ACHN (cell line): ENCODE results near the gene RSPH6A.

Experiments
- DNase-seq: peaks from one replicate; pipeline ENCODE4 v3.0.0-alpha.2; 2015
- in situ Hi-C: cut with HindIII; loops from 2 replicates; pipeline ENCODE4 v1.10.0; 2017; ENCODE audit warnings: low sequenced_read_pairs, low pct_ligation_motif_present, low pct_unique_long_range_greater_than_20kb

RSPH6A gene

GRCh38 chr19:45770192-45771101 lies 44.7 kb downstream of the RSPH6A start:
- in situ Hi-C loops, result no loop called here
- DNase-seq, result peak; percentile 95

- DNase-seq, result peak; percentile 38
- in situ Hi-C loops, result no loop called here
Measured at GRCh38 chr19:45769821-45770191, 45.3 kb downstream of the RSPH6A start.

GRCh38 chr19:45768984-45769782 lies 45.9 kb downstream of the RSPH6A start, which contains the start of gene SIX5:
SIX5 (minus strand) TSS chr19:45769252; CDS start chr19:45768844, 408 bp downstream.
- in situ Hi-C loops, result no loop called here
- DNase-seq, result peak; percentile 94

- peak; percentile 48 for DNase-seq
- in situ Hi-C loops, result no loop called here
Measured at GRCh38 chr19:45768655-45768983, 46.5 kb downstream of the RSPH6A start.

GRCh38 chr19:45767881-45768654 lies 47.0 kb downstream of the RSPH6A start:
- peak; percentile 55 for DNase-seq
- in situ Hi-C loops, result no loop called here

GRCh38 chr19:45767410-45767880 lies 47.7 kb downstream of the RSPH6A start:
- DNase-seq, result peak; percentile 54
- in situ Hi-C loops, result no loop called here

- no peak for DNase-seq
- in situ Hi-C loops, result no loop called here
Measured at GRCh38 chr19:45766869-45767346, 48.2 kb downstream of the RSPH6A start.

GRCh38 chr19:45766296-45766868 lies 48.7 kb downstream of the RSPH6A start:
- no peak for DNase-seq
- in situ Hi-C loops, result no loop called here

- in situ Hi-C loops, result no loop called here
- no peak for DNase-seq
Measured at GRCh38 chr19:45765702-45766295, 49.3 kb downstream of the RSPH6A start.

- in situ Hi-C loops, result no loop called here
- no peak for DNase-seq
Measured at GRCh38 chr19:45764945-45765701, 50.0 kb downstream of the RSPH6A start.

- DNase-seq, result no peak
- in situ Hi-C loops, result no loop called here
Measured at GRCh38 chr19:45764475-45764874, 50.6 kb downstream of the RSPH6A start.

- in situ Hi-C loops, result no loop called here
- no peak for DNase-seq
Measured at GRCh38 chr19:45763691-45764294, 51.3 kb downstream of the RSPH6A start.

GRCh38 chr19:45762870-45763631 lies 52.1 kb downstream of the RSPH6A start:
- no peak for DNase-seq
- in situ Hi-C loops, result no loop called here

- in situ Hi-C loops, result no loop called here
- no peak for DNase-seq
Measured at GRCh38 chr19:45761714-45762113, 53.4 kb downstream of the RSPH6A start.

GRCh38 chr19:45758921-45759320 lies 56.2 kb downstream of the RSPH6A start:
- DNase-seq, result no peak
- in situ Hi-C loops, result no loop called here

GRCh38 chr19:45757695-45758094 lies 57.4 kb downstream of the RSPH6A start:
- DNase-seq, result no peak
- in situ Hi-C loops, result no loop called here
